OCI-LY3 (cell line): ENCODE results near the gene ERBB4.

ENCODE experiments used
- H2AFZ ChIP-seq: fragments of 200-600, 300-600 bp; shearing (Covaris generic); 2 replicates; pipeline ENCODE4 v1.6.0; 2014; ENCODE audit warnings: antibody characterized with exemption, low read depth, low read length
- H3K27ac ChIP-seq: fragments of 200-600, 300-600 bp; sonication (generic); 2 replicates; pipeline ENCODE4 v1.5.1; 2014; ENCODE audit warnings: mild to moderate bottlenecking, low read length, moderate library complexity, mixed read lengths
- H3K27me3 ChIP-seq: fragments of 200-600, 300-600 bp; sonication (generic); 2 replicates; pipeline ENCODE4 v1.6.1; 2014; ENCODE audit warnings: low read depth, low read length, mixed read lengths
- H3K36me3 ChIP-seq: fragments of 200-600, 300-600 bp; sonication (generic); replicated peaks from 2 replicates; pipeline ENCODE3; 2014; ENCODE audit warnings: low read depth, low read length, mixed read lengths
- H3K4me1 ChIP-seq: fragments of 300-600, 200-600 bp; sonication (generic); 2 replicates; pipeline ENCODE4 v1.6.1; 2014; ENCODE audit warnings: low read length, mixed read lengths
- H3K4me2 ChIP-seq: fragments of 200-600, 300-600 bp; sonication (generic); 2 replicates; pipeline ENCODE4 v1.6.1; 2014; ENCODE audit warnings: low read length, mixed read lengths
- H3K4me3 ChIP-seq: fragments of 300-600, 200-600 bp; sonication (generic); 2 replicates; pipeline ENCODE4 v1.5.1; 2014; ENCODE audit warnings: antibody characterized with exemption, mild to moderate bottlenecking, low read length, moderate library complexity
- H3K79me2 ChIP-seq: fragments of 300-600, 200-600 bp; shearing (Covaris generic); 2 replicates; pipeline ENCODE4 v1.6.1; 2014; ENCODE audit warnings: mild to moderate bottlenecking, low read length, mixed read lengths
- H3K9ac ChIP-seq: fragments of 300-600, 200-600 bp; shearing (Covaris generic); 2 replicates; pipeline ENCODE4 v1.6.0; 2014; ENCODE audit warnings: mild to moderate bottlenecking, low read length, moderate library complexity
- H3K9me3 ChIP-seq: fragments of 200-600, 300-600 bp; shearing (Covaris generic); 2 replicates; pipeline ENCODE4 v1.6.1; 2014; ENCODE audit warnings: low read length, mixed read lengths; ENCODE audit not compliant: insufficient read depth
- H4K20me1 ChIP-seq: fragments of 200-600, 300-600 bp; sonication (generic); 2 replicates; pipeline ENCODE4 v1.6.1; 2016; ENCODE audit warnings: low read length, mixed read lengths; ENCODE audit not compliant: insufficient read depth
- EZH2phosphoT487 ChIP-seq: fragments of 200-600 bp; shearing (Covaris generic); IDR thresholded peaks from 2 replicates; pipeline ENCODE4 v1.6.1; 2018; ENCODE audit warnings: antibody characterized with exemption, mixed run types, low read depth
- TF ChIP-seq, protein P1 (sequence below): fragments of 200-600, 300-600 bp; sonication (generic); IDR thresholded peaks from 2 replicates; pipeline ENCODE4 v1.5.1; 2014; ENCODE audit warnings: antibody characterized with exemption, low read length, low read depth

Gene ERBB4

DNA sequence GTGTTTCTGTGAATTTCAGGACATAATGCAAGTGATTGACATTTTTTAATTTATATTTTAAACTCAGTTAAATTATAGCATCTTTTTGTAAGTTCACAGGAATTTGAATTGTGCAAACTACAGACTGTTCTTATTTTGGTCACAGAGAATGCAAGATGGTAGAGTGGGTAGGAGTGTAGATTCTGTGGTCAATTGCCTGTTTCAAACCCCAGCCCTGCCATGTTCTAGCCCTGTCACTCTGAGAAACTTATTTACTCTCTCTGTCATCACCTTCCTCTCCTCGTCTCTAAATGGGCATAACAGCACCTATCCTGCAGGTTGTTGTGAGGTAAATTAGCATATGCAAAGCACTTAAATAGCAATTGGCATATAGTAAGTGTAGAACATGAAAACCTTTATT, 1102.4 kb downstream of the ERBB4 start:
- H3K9me3 ChIP-seq, result no peaks in the 10 kb centered on the region
- H3K4me2 ChIP-seq, result no peak overlapping the region
- no peak overlapping the region for H3K9ac ChIP-seq
- H3K27ac ChIP-seq, result no peak overlapping the region
- H3K36me3 ChIP-seq, result no peaks in the 10 kb centered on the region
- no peak for TF ChIP-seq EZH2phosphoT487
- TF ChIP-seq, protein P1, sequence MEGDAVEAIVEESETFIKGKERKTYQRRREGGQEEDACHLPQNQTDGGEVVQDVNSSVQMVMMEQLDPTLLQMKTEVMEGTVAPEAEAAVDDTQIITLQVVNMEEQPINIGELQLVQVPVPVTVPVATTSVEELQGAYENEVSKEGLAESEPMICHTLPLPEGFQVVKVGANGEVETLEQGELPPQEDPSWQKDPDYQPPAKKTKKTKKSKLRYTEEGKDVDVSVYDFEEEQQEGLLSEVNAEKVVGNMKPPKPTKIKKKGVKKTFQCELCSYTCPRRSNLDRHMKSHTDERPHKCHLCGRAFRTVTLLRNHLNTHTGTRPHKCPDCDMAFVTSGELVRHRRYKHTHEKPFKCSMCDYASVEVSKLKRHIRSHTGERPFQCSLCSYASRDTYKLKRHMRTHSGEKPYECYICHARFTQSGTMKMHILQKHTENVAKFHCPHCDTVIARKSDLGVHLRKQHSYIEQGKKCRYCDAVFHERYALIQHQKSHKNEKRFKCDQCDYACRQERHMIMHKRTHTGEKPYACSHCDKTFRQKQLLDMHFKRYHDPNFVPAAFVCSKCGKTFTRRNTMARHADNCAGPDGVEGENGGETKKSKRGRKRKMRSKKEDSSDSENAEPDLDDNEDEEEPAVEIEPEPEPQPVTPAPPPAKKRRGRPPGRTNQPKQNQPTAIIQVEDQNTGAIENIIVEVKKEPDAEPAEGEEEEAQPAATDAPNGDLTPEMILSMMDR, result no peak
- no peaks in the 10 kb centered on the region for H3K79me2 ChIP-seq
- H4K20me1 ChIP-seq, result no peaks in the 10 kb centered on the region
- H2AFZ ChIP-seq, result no peak overlapping the region
- no peaks in the 10 kb centered on the region for H3K27me3 ChIP-seq
- H3K4me1 ChIP-seq, result peaks cover 4% of the 10 kb centered on the region; the same call in 1 of the 2 replicates
- H3K4me3 ChIP-seq, result no peak overlapping the region

DNA sequence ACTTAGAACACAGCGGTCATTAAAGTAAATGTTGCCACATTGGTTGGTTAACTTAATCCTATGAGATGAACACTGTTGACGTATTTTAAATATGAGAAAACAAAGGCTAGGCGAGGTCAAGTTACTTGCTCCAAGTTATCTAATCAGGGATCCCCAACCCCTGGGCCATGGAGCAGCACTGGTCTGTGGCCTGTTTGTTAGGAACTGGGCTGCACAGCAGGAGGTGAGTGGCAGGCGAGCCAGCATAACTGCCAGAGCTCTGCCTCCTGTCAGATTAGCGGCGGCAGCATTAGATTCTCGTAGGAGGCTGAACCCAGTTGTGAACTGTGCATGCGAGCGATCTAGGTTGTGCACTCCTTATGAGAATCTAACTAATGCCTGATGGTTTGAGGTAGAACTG, 1103.3 kb downstream of the ERBB4 start:
- no peaks in the 10 kb centered on the region for H3K79me2 ChIP-seq
- no peak overlapping the region for H2AFZ ChIP-seq
- H3K36me3 ChIP-seq, result no peaks in the 10 kb centered on the region
- no peak overlapping the region for H3K4me2 ChIP-seq
- no peaks in the 10 kb centered on the region for H4K20me1 ChIP-seq
- TF ChIP-seq EZH2phosphoT487, result no peak
- TF ChIP-seq, protein P1, result no peak
- no peak overlapping the region for H3K27ac ChIP-seq
- H3K4me1 ChIP-seq, result peaks cover 4% of the 10 kb centered on the region; the same call in 1 of the 2 replicates
- no peak overlapping the region for H3K9ac ChIP-seq
- H3K9me3 ChIP-seq, result no peaks in the 10 kb centered on the region
- no peak overlapping the region for H3K4me3 ChIP-seq
- no peaks in the 10 kb centered on the region for H3K27me3 ChIP-seq

DNA sequence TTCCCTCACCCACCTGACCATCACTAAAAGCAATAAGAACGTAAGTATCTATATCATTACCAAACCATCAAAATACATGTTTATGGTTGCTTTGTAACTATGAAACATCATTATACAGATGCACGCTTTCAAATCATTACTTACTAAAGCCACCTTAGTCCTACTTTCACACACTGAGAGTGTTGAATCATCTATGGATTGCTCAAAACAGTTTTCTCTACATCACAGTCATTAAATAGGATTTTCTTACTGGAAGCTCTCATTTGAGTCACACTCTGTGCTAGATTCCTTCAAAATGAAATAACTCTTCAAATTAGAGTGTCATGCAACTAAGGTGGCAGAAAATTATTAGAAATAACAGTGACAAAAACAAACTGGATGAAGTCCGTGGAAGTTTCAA, 1103.8 kb downstream of the ERBB4 start:
- Histone ChIP-seq H3K79me2 (no peaks in the 10 kb centered on the region), H3K27me3 (no peaks in the 10 kb centered on the region), H3K9ac (no peak overlapping the region), H3K4me2 (no peak overlapping the region), H3K9me3 (no peaks in the 10 kb centered on the region), H3K27ac (no peak overlapping the region), H4K20me1 (no peaks in the 10 kb centered on the region), H3K4me1 (peaks cover 4% of the 10 kb centered on the region; the same call in 1 of the 2 replicates), H3K36me3 (no peaks in the 10 kb centered on the region), H3K4me3 (no peak overlapping the region), H2AFZ (no peak overlapping the region)
- no peak for TF ChIP-seq EZH2phosphoT487
- TF ChIP-seq, protein P1, result no peak

DNA sequence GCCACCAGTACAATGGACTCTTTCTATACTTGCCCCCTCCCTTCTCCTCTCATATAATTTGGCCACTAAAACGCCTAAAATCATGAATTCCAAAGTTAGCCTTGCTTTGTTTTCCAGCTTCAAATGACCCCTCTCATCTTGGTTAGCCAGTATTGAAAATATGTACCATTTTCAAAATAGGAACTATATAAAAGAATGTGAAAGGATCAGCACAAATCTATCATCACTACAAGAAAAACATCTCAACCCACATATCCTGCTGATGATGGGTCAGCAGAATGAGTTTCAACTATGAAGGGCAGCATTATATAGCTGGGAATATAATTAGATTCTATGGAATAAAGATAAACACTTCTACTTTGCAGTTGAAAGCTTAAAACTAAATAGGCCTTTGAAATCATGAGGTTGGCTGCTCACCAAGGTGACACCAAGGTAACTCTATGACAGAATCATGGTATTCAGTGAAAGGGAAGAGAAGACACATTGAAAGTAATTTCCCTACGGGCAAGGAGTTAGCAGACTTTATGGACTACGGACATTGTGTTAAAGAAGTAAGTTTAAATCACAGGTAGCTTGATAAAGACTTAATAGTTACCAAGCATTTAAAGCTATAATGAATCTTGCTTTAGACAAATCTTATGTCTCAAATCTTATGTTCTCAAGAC, 1109.2 kb downstream of the ERBB4 start:
- H3K36me3 ChIP-seq, result no peaks in the 10 kb centered on the region
- H3K4me1 ChIP-seq, result peaks cover 12% of the 10 kb centered on the region
- TF ChIP-seq, protein P1, result no peak
- no peak for TF ChIP-seq EZH2phosphoT487
- H3K4me3 ChIP-seq, result no peak overlapping the region
- H4K20me1 ChIP-seq, result no peaks in the 10 kb centered on the region
- H3K4me2 ChIP-seq, result no peak overlapping the region
- H3K27ac ChIP-seq, result no peak overlapping the region
- no peaks in the 10 kb centered on the region for H3K9me3 ChIP-seq
- H3K79me2 ChIP-seq, result no peaks in the 10 kb centered on the region
- H3K27me3 ChIP-seq, result no peaks in the 10 kb centered on the region
- H2AFZ ChIP-seq, result no peak overlapping the region
- H3K9ac ChIP-seq, result no peak overlapping the region
